KOPT-K1 (cell line): ENCODE measurements around the gene PTPRU.

Source experiments
- H3K27ac ChIP-seq: fragments of 200-600 bp; sonication (generic); 2 replicates; pipeline ENCODE4 v1.5.1; 2016; ENCODE audit warnings: antibody characterized with exemption, mild to moderate bottlenecking, low read depth, low read length; ENCODE audit not compliant: poor library complexity, severe bottlenecking
- H3K36me3 ChIP-seq: fragments of 200-600 bp; sonication (generic); 2 replicates; pipeline ENCODE4 v1.5.1; 2017; ENCODE audit warnings: antibody characterized with exemption, mild to moderate bottlenecking, low read length, moderate library complexity; ENCODE audit not compliant: insufficient read depth
- H3K9me3 ChIP-seq: fragments of 200-600 bp; sonication (generic); 2 replicates; pipeline ENCODE4 v1.5.1; 2017; ENCODE audit warnings: antibody characterized with exemption, low read length, mild to moderate bottlenecking; ENCODE audit not compliant: insufficient read depth, poor library complexity, severe bottlenecking

Gene PTPRU

DNA sequence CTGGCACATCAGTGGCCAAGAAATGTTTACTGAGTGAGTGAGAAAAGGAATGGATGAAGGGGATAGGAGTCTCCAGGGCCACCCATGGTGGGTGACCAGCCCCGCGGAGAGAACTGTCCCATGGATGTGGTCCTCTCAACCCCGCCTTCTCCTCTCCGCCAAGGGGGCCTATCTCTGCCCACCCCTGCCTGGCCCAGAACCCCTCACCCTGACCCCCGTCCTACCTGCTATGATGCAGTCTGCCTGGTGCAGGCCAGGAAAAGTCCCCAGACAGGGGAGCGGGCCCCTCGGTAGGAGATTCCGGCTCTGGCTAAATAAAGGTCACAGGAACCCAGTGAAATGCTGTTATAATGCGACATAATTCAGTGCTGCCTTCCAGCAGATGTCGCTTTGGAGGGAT is 107.6 kb downstream of the PTPRU start:
- Histone ChIP-seq H3K27ac (no peak overlapping the region), H3K36me3 (no peaks in the 10 kb centered on the region), H3K9me3 (no peaks in the 10 kb centered on the region)

DNA sequence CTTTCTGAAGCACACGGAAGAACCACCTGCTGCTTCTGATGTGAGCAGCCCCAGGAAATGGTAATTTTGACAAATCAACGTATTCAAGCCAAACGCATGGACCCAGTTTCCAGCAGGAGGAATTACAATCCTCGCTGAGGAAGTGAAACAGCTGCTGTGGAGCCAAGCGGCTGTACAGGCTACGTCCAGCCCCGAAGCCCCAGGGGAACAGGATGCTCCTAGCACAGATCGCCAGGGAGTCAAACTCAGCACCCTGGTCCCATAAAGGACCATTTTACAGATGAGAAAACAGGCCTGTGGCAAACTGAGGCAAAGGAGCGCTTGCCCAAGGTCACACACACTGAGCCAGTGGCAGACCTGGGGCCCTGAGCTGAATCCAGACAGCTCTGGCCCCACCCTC is 108.0 kb downstream of the PTPRU start:
- no peak overlapping the region for H3K27ac ChIP-seq
- no peaks in the 10 kb centered on the region for H3K9me3 ChIP-seq
- H3K36me3 ChIP-seq = no peaks in the 10 kb centered on the region

DNA sequence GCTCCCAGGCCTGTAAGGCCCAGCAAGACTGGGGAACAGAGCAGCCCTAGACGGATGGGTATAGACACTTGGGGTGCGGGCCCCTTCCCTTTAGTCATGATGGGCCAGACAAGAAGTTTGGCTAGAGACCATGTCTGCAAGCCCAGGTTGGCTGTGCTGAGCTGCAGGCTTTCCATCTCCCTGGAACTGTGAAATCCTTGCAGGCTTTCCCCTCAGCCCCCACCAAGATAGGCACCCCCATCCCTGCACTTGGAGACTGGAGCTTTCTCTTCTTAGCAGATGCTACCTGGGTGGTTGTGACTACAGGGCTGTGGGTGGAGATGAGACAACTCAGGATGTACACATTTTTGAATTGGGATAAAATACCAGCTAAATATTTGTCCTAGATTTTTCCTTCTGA is 110.3 kb downstream of the PTPRU start:
- Histone ChIP-seq H3K27ac (no peak overlapping the region), H3K36me3 (no peaks in the 10 kb centered on the region)

DNA sequence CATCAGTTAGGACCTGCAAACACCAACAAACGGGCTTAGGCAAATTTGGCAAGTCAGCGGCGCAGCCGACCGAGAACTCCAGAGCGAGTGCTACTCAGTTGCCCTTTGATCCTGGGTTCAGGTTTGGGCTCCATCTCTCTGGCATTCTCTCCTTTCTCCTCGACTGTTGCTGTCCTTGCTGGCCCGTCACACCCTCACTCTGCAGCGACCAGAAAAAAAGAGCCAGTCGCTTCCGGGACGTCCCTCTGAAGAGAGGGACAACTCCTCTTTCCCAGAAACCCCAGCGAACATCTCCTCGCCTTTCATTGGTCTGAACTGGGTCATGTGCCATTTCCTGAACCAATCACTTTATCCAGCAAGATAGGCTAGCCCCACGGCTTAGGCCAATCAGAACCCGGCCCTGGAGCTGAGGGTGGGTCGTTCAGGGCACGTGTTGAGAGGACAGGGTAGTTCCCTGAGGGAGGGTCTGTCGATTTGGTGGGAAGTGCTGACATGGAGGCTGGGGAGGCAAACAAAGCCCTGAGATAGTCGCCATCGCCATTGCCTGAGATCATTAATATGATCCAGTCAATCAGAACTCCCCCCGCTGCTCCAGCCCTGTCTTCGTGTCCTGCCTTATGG is 113.7 kb downstream of the PTPRU start:
- Histone ChIP-seq H3K36me3 (no peaks in the 10 kb centered on the region), H3K27ac (no peak overlapping the region), H3K9me3 (no peaks in the 10 kb centered on the region)

More for the DNA sequence above, 110.3 kb downstream of the PTPRU start:
- H3K9me3 ChIP-seq = no peaks in the 10 kb centered on the region

DNA sequence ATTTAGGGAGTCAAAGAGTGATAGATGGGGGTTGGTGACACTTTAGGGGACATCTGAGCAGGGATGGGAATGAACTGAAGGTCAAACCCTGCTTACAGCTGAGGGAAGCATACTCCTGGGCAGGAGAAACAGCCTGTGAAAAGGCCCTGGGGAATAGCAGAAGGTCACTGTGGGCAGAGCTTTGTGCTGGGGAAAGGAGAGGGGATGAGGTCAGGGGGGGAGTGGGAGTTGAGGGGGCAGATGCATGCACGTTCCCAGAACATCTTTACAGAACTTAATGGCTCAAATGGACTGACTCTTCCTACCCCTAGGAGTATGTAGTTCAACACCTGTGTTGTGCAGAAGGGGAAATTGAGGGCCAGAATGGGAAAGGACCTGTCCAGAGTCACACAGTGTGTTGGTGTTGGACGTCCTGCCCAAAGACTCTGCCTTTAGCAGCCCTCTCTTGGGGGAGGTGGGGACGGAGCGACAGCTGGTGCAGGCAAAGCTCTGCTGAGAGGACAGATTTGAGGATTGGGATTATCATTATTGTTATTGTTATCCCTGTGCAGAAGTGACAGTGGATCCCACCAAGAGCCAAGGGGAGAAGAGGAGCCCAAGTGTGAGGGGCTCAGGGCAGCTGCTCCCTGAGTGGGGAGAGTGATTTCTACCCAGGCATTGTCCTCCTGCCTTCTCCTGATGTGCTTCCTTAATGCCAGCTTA is 116.5 kb downstream of the PTPRU start:
- Histone ChIP-seq H3K27ac (no peak overlapping the region), H3K9me3 (no peaks in the 10 kb centered on the region), H3K36me3 (no peaks in the 10 kb centered on the region)

DNA sequence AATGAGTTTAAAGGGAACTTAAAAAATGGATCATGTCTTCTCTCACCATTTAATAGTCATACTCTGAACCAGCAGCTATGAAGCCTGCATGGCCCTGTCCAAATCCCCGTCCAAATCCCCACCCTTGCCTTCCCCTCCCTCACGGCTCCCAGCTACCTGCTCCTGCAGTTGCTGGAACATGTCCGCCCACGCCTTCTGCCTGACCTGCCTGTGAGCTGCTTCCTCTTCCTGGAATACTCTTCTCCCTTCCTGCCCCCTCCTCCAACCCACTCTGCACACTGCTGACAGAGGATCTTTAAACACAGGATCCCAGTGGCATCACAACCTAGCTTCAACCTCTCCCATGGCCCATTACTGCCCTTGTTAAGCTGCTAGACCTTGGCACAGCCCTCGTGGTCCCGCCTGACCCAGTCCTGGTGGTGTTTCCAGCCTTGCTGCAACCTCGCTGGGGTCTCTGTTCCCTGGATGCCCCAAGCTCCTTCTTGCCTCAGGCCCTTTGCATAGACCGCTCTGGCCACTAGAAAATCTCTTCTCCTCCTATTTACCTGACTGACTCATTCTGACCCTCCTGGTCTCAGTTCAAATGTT is 118.3 kb downstream of the PTPRU start:
- Histone ChIP-seq H3K9me3 (no peaks in the 10 kb centered on the region), H3K27ac (no peak overlapping the region), H3K36me3 (no peaks in the 10 kb centered on the region)

DNA sequence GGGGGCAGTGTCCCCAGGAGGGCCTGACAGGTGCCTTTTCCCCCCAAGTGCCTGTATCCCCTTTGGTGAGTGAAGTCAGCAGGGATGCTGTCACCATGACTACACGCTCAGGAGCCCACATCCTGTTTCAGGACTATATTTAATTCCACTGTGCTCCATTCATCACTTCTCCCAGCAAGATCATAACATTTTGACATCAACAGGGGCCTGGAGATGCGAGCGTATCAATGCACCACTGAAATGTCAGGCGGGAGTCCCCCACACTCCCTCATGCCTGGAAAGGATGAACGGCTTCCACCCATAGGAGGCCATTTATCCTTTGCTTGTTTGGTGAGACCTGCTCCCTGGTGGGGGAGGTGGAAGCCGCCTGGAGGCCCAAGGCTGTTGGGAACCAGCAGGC is 119.1 kb downstream of the PTPRU start:
- Histone ChIP-seq H3K9me3 (no peaks in the 10 kb centered on the region), H3K36me3 (no peaks in the 10 kb centered on the region), H3K27ac (no peak overlapping the region)

DNA sequence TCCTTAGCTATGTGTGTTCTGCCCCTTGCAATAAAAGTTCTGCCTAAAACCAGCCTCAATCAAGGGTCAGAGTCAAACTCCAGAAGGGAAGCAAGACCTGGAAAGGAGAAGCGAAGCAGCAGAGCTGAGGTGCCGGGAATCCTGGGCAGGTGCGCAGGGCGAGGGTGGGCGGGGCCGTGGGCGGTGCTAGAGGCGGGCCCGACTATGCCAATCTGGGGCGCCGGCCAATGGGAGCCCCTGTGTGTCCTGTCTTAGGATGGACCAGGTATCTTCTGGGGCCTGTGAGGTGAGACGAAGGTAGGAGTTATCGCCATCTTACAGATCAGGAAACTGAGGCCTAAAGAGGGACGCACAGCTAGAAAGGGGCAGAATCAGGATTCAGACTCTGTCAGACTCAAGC is 120.3 kb downstream of the PTPRU start:
- Histone ChIP-seq H3K27ac (no peak overlapping the region), H3K9me3 (no peaks in the 10 kb centered on the region), H3K36me3 (no peaks in the 10 kb centered on the region)

DNA sequence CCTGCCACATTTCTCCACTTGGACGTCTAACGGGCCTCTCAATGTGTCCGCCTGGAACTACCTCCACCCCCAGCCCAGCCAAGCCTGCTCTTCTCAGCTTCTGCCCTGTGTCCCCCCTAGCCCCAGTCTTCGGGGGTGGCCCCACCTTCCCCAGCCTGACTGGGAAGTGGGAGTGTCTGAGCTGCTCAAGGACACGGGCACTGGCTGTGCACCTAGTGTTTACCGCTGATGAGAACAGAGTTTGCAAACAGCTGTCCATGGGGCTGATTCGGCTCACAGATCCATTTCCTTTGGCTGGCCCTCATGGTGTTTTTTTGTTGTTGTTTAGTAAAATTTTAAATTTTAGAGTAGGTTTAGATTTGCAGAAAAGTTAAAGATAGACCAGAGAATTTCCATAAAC is 121.1 kb downstream of the PTPRU start:
- Histone ChIP-seq H3K27ac (no peak overlapping the region), H3K9me3 (no peaks in the 10 kb centered on the region), H3K36me3 (no peaks in the 10 kb centered on the region)

DNA sequence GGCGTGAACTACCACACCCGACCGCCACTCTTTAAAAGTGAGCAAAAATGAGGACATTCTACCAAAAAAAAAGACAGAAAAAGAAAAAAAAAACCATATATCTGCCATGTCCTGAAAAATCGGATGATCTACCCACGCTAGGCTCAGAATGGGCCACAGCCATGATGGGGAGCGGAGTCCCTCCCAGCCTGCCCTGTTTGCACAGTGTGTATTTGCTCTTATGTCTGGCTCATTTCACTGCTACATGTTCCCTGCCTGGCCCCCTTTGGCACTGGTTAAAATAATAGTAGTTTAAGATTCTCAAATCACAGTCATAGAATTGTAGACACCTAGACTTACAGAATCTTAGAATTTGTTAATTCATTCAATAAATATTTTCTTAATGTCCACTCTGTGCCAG is 121.9 kb downstream of the PTPRU start:
- no peaks in the 10 kb centered on the region for H3K9me3 ChIP-seq
- no peaks in the 10 kb centered on the region for H3K36me3 ChIP-seq
- H3K27ac ChIP-seq = no peak overlapping the region

DNA sequence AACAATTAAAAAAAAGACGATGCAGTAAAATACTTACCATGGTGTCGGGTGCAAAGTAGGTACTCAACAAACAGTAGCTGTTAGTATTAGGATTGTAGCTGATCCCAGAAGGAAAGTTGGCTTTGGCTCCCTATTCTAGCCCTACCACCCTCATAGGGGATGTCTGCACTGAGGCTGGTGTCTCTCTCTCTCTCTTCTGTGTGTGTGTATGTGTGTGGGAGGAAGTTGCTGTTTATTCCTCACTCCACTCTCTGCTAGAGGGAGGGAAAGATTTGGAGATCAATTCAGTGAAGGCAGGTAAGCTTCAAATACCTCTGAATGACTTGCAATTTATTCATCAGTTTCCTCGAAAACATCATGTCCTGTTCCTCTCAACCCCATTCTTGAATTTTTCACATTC is 124.4 kb downstream of the PTPRU start:
- Histone ChIP-seq H3K9me3 (no peaks in the 10 kb centered on the region), H3K36me3 (no peaks in the 10 kb centered on the region), H3K27ac (no peak overlapping the region)

DNA sequence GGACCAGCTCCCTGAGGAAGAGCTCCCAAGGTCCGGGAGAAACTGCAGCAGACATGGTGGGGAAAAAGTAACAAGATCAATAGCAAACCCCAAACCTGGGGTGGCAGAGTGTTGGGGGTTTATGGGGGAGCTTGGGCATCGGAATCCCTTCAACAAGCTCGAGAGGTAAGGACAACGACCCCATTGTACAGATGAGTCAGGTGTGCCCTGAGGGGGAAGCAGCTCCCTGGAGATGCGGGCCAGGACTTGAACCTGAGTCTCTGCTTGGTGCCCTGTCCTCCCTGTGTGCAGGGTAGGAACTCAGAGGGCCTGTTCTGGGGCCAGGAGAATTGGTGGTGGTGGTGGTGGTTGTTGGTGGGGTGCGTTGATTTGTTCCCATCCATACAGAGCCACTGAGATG is 125.4 kb downstream of the PTPRU start:
- Histone ChIP-seq H3K9me3 (no peaks in the 10 kb centered on the region), H3K36me3 (no peaks in the 10 kb centered on the region), H3K27ac (no peak overlapping the region)

DNA sequence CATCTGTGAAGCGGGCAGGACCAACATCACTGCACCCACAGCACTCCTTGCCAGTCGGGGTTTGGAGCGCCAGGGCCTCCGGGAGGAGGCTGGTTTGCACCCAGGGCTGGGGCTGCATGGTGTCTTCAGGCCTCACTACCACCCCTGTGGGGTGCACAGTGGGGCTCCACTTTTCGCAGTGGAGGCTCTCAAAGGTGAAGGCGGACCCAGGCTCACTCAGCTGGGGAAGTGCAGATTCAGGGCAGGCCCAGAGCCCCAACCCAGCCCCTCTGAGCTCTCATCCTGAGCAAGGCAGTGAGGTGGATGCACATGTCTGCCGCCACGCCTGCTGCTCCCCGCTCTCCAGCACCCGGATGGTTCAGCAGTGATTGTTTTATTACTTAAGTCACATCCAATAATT is 125.8 kb downstream of the PTPRU start:
- H3K27ac ChIP-seq = no peak overlapping the region
- no peaks in the 10 kb centered on the region for H3K9me3 ChIP-seq
- no peaks in the 10 kb centered on the region for H3K36me3 ChIP-seq

DNA sequence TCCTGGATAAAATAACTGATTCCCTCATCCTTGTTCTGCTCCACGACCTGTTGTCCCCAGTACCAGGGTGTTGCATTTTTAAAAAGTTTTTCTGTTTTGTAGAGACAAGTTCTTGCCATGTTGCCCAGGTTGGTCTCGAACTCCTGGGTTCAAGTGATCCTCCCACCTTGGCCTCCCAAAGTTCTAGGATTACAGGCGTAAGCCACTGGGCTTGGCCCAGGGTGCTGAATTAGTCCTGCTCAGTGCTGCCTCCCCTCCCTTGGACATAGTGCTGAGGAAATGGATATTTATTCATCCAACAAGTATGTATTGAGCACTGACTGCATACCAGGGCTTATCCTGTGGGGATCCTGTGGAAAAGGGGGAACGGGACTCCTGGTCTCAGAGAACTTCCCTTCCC is 126.4 kb downstream of the PTPRU start:
- H3K27ac ChIP-seq = no peak overlapping the region
- H3K36me3 ChIP-seq = no peaks in the 10 kb centered on the region
- H3K9me3 ChIP-seq = peaks cover 3% of the 10 kb centered on the region

DNA sequence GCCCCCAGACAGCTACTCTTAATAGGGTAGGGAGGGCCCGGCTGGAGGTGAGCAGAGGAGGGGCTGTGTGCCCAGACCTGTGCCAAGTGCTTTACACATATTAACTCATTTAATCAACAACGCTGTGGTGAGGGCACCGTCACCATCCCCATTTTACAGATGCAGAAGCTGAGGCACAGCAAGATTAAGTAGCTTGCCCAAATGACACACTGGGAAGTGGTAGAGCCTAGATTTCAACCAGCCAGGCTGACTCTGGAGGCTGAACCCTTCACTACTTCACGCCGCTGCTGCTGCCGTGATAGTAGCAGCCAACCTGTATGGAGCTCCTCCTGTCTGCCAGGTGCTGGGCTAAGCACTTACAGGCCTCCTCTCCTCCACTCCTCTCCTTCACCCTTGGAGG is 127.2 kb downstream of the PTPRU start:
- Histone ChIP-seq H3K27ac (no peak overlapping the region), H3K36me3 (no peaks in the 10 kb centered on the region), H3K9me3 (peaks cover 8% of the 10 kb centered on the region)
